Lung (tissue), 12 donors: ENCODE results near the gene ADARB1. TPM values are rescaled to one million over a fixed set of nuclear protein-coding genes. Genes with fewer than 3 reads are reported as not detected.
A peak's percentile ranks its signal among the peaks of the same experiment; 100 is the strongest.

Experiments
- ATAC-seq: fragments of 200-7000 bp; cut with Tn5 transposase; one replicate; pipeline ENCODE4 v1.9.1; 2020; ENCODE audit warnings: moderate number of reproducible peaks; ENCODE audit not compliant: insufficient read depth, low FRiP score
- DNase-seq, 3 donors: peaks; one replicate each; pipeline ENCODE4 v3.0.0-alpha.2; 2013 to 2017
- H3K27ac ChIP-seq, 2 donors: one replicate each; pipeline ENCODE4 v1.5.1; 2013; ENCODE audit warnings: mild to moderate bottlenecking in 2 of 2, moderate library complexity in 2 of 2, control low read depth in 1 of 2, inconsistent platforms in 1 of 2, low read depth in 1 of 2, low read length in 1 of 2
- H3K27me3 ChIP-seq, 3 donors: one replicate each; pipeline ENCODE4 v1.5.1; 2013; ENCODE audit warnings: low read length in 2 of 3; ENCODE audit not compliant: control insufficient read depth in 3 of 3, insufficient read depth in 3 of 3
- H3K36me3 ChIP-seq, 4 donors: one replicate each; pipeline ENCODE4 v1.5.1; 2013; ENCODE audit warnings: low read length in 4 of 4, mild to moderate bottlenecking in 1 of 4, moderate library complexity in 1 of 4; ENCODE audit not compliant: control insufficient read depth in 4 of 4, insufficient read depth in 4 of 4
- H3K4me1 ChIP-seq, 5 donors: one replicate each; pipeline ENCODE4 v1.5.1; 2013; ENCODE audit warnings: low read length in 5 of 5, mild to moderate bottlenecking in 2 of 5, moderate library complexity in 1 of 5; ENCODE audit not compliant: control insufficient read depth in 5 of 5, insufficient read depth in 5 of 5
- H3K4me3 ChIP-seq: one replicate; pipeline ENCODE4 v1.5.1; 2013; ENCODE audit warnings: mild to moderate bottlenecking, control low read depth, moderate library complexity
- H3K9ac ChIP-seq, 2 donors: one replicate each; pipeline ENCODE4 v1.5.1; 2013; ENCODE audit warnings: low read length in 2 of 2, control low read depth in 1 of 2; ENCODE audit not compliant: insufficient read depth in 1 of 2
- H3K9me3 ChIP-seq, 4 donors: one replicate each; pipeline ENCODE4 v1.5.1; 2013; ENCODE audit warnings: low read length in 3 of 4, mild to moderate bottlenecking in 1 of 4, moderate library complexity in 1 of 4; ENCODE audit not compliant: control insufficient read depth in 4 of 4, insufficient read depth in 3 of 4
- CTCF ChIP-seq: IDR thresholded peaks from 2 replicates; pipeline ENCODE4 v1.5.1; 2012; ENCODE audit warnings: mild to moderate bottlenecking; ENCODE audit errors: control extremely low read depth, extremely low read depth
- WGBS, 2 donors: extraction: QIAGEN DNeasy Blood & Tissue Kit; methylation state at CpG; one replicate each; pipeline ENCODE4 v1.1.7; 2013; 5-methylcytosine and 5-hydroxymethylcytosine counted together
- polyA plus RNA-seq, 2 donors: library from polyadenylated mRNA; stranded (reverse); fragments of 200-250 nt; gene quantifications; one replicate each; pipeline ENCODE4 v1.2.1, GENCODE V29; 2013
- total RNA-seq, 2 donors: library from RNA; depleted of rRNA in 1 of 2; stranded (reverse); fragments of >200 nt in 1 of 2; gene quantifications; one replicate each; pipeline ENCODE4 v1.2.1, GENCODE V29; 2014 to 2021
- donor health status: control.
- donor health status: control.
- donor health status: Bipolar disorder and iron deficiency.
- donor health status: healthy.
- donor health status: DM: yes; HTN: yes; CAD: no.

The ADARB1 gene
- total and polyA plus RNA-seq, 4 donors, result 13.4 to 47.7 (median 32.6) TPM

GRCh38 chr21:45152265-45152746, 77.9 kb downstream of the ADARB1 start:
- peaks cover 0 to 8% (median 1%) of the 10 kb centered on the region in 4 donors for H3K36me3 ChIP-seq
- no peak overlapping the region for H3K9ac ChIP-seq
- 30 to 54% methylated on average over 24 of the region's 24 CpGs for WGBS, 2 donors
- no peaks in the 10 kb centered on the region for H3K27me3 ChIP-seq
- DNase-seq, result peak in 2 of 3 donors; percentile 31 to 32
- H3K4me3 ChIP-seq, result no peak overlapping the region
- ATAC-seq, result no peak
- H3K9me3 ChIP-seq, result peaks cover 0 to 2% (median 0%) of the 10 kb centered on the region in 4 donors
- peak overlapping the region in 1 of 2 donors; percentile 16 for H3K27ac ChIP-seq
- peaks cover 0 to 10% (median 3%) of the 10 kb centered on the region in 5 donors for H3K4me1 ChIP-seq
- peak; percentile 26 for TF ChIP-seq CTCF

GRCh38 chr21:45153358-45154318, 79.3 kb downstream of the ADARB1 start:
- ATAC-seq (no peak), DNase-seq (no peak)
- Histone ChIP-seq H3K27ac (no peak overlapping the region), H3K4me3 (no peak overlapping the region), H3K9me3 (peaks cover 0 to 2% (median 0%) of the 10 kb centered on the region in 4 donors), H3K9ac (no peak overlapping the region), H3K4me1 (peaks cover 0 to 10% (median 3%) of the 10 kb centered on the region in 5 donors), H3K36me3 (peaks cover 0 to 5% (median under 1%) of the 10 kb centered on the region in 4 donors), H3K27me3 (no peaks in the 10 kb centered on the region)
- 48 to 69% methylated on average over 11 of the region's 11 CpGs for WGBS, 2 donors
- TF ChIP-seq CTCF, result no peak

GRCh38 chr21:45154511-45155508, 80.4 kb downstream of the ADARB1 start:
- WGBS, 2 donors, result 83 to 86% methylated on average over 9 of the region's 9 CpGs
- DNase-seq (peak in 2 of 3 donors; percentile 36 to 39), ATAC-seq (no peak)
- H3K4me3 ChIP-seq, result no peak overlapping the region
- H3K27ac ChIP-seq, result no peak overlapping the region
- no peaks in the 10 kb centered on the region for H3K27me3 ChIP-seq
- no peak overlapping the region for H3K9ac ChIP-seq
- peaks cover 0 to 10% (median 3%) of the 10 kb centered on the region in 5 donors for H3K4me1 ChIP-seq
- H3K9me3 ChIP-seq, result peaks cover 0 to 2% (median 0%) of the 10 kb centered on the region in 4 donors
- TF ChIP-seq CTCF, result no peak
- H3K36me3 ChIP-seq, result peaks cover 0 to 5% (median under 1%) of the 10 kb centered on the region in 4 donors
